Osteoblast (primary cell): ENCODE measurements around the gene RSPH10B. TPM values are rescaled to one million over a fixed set of nuclear protein-coding genes. Genes with fewer than 3 reads are reported as not detected.
"Not testable (repeated sequence)": the region's sequence is repeated elsewhere in the genome, so short reads cannot be mapped to it uniquely, and the experiment has no call there.

Source experiments
- DNase-seq: peaks from one replicate; pipeline ENCODE4 v3.0.0; 2011; ENCODE audit warnings: low spot score, mixed read lengths; ENCODE audit not compliant: insufficient read length; ENCODE audit errors: missing footprints
- H2AFZ ChIP-seq: 2 replicates; pipeline ENCODE4 v1.6.0; 2011; ENCODE audit warnings: mild to moderate bottlenecking, low read length
- H3K27ac ChIP-seq: 2 replicates; pipeline ENCODE4 v1.5.1; 2011; ENCODE audit warnings: mild to moderate bottlenecking, low read depth, low read length, moderate library complexity
- H3K27me3 ChIP-seq: 2 replicates; pipeline ENCODE4 v1.6.0; 2012; ENCODE audit warnings: mild to moderate bottlenecking, control low read depth, inconsistent platforms, low read length, moderate library complexity; ENCODE audit not compliant: insufficient read depth
- H3K36me3 ChIP-seq: 2 replicates; pipeline ENCODE4 v1.5.1; 2011; ENCODE audit warnings: mild to moderate bottlenecking, low read length, control low read depth, moderate library complexity; ENCODE audit not compliant: insufficient read depth
- H3K4me1 ChIP-seq: 2 replicates; pipeline ENCODE4 v1.5.1; 2011; ENCODE audit warnings: mild to moderate bottlenecking, low read length, control low read depth, moderate library complexity; ENCODE audit not compliant: insufficient read depth
- H3K4me2 ChIP-seq: 2 replicates; pipeline ENCODE4 v1.6.0; 2011; ENCODE audit warnings: mild to moderate bottlenecking, low read length; ENCODE audit not compliant: insufficient read depth
- H3K4me3 ChIP-seq: fragments of 200-600 bp; sonication (generic); 3 replicates; pipeline ENCODE4 v1.5.1; 2012; ENCODE audit warnings: mild to moderate bottlenecking, low read length, inconsistent platforms; ENCODE audit not compliant: insufficient read depth
- H3K79me2 ChIP-seq: 2 replicates; pipeline ENCODE4 v1.6.0; 2012; ENCODE audit warnings: mild to moderate bottlenecking, low read length, control low read depth, inconsistent platforms; ENCODE audit not compliant: insufficient read depth
- H3K9me3 ChIP-seq: 2 replicates; pipeline ENCODE4 v1.5.1; 2011; ENCODE audit warnings: low read depth, low read length, control low read depth
- H4K20me1 ChIP-seq: 2 replicates; pipeline ENCODE4 v1.6.0; 2012; ENCODE audit warnings: mild to moderate bottlenecking, low read length, control low read depth; ENCODE audit not compliant: insufficient read depth
- total RNA-seq: library from RNA; depleted of rRNA; stranded (reverse); fragments of >200 nt; gene quantifications from 2 replicates; pipeline ENCODE4 v1.2.3, GENCODE V29; 2012
- TF ChIP-seq, protein P1 (sequence below): IDR thresholded peaks from 2 replicates; pipeline ENCODE4 v1.5.1; 2011; ENCODE audit warnings: mild to moderate bottlenecking, low read depth, low read length, moderate library complexity; ENCODE audit errors: extremely low read depth

The RSPH10B gene
- total RNA-seq, 1 donor: not detected

DNA sequence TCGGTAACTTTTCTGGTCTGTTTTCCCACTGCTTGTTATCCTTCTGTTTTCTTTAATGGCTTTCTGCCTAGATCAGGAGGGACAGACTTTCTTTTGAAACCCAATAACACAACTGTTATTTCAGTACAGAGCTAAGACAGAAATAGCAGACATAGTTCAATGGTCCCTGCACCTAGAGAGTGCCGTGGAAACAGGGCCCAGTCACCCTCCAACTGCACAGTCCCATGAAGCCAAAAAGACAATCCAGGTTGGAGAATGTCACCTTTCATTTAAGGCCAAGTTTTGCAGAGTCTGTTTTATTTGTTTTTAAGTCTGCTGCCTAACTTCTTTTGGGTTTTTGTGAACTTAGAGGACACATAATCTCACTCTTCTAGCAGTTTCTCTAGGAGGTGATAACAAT, 41.1 kb upstream of the RSPH10B start:
- H3K79me2 ChIP-seq: peaks cover 68% of the 10 kb centered on the region
- no peak overlapping the region for H3K4me3 ChIP-seq
- H3K4me2 ChIP-seq: peak overlapping the region; percentile 32
- H3K27ac ChIP-seq: peak overlapping the region; percentile 48
- peaks cover 8% of the 10 kb centered on the region for H3K36me3 ChIP-seq
- peaks cover 37% of the 10 kb centered on the region for H3K4me1 ChIP-seq
- H2AFZ ChIP-seq: no peak overlapping the region
- no peaks in the 10 kb centered on the region for H4K20me1 ChIP-seq
- no peaks in the 10 kb centered on the region for H3K9me3 ChIP-seq
- TF ChIP-seq, protein P1, sequence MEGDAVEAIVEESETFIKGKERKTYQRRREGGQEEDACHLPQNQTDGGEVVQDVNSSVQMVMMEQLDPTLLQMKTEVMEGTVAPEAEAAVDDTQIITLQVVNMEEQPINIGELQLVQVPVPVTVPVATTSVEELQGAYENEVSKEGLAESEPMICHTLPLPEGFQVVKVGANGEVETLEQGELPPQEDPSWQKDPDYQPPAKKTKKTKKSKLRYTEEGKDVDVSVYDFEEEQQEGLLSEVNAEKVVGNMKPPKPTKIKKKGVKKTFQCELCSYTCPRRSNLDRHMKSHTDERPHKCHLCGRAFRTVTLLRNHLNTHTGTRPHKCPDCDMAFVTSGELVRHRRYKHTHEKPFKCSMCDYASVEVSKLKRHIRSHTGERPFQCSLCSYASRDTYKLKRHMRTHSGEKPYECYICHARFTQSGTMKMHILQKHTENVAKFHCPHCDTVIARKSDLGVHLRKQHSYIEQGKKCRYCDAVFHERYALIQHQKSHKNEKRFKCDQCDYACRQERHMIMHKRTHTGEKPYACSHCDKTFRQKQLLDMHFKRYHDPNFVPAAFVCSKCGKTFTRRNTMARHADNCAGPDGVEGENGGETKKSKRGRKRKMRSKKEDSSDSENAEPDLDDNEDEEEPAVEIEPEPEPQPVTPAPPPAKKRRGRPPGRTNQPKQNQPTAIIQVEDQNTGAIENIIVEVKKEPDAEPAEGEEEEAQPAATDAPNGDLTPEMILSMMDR: no peak
- no peak for DNase-seq
- H3K27me3 ChIP-seq: no peaks in the 10 kb centered on the region

DNA sequence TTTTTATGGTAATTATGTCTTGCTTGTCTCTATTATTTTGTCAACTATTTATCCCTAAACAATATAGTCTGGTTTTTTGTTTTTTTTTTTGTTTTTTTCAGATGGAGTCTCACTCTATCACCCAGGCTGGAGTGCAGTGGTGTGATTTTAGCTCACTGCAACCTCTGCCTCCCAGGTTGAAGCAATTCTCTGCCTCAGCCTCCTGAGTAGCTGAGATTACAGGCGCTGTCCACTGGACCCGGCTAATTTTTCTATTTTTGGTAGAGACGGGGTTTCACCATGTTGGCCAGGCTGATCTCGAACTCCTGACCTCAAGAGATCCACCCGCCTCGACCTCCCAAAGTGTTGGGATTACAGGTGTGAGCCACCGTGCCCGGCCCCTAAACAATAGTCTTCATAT, 39.9 kb upstream of the RSPH10B start:
- H3K36me3 ChIP-seq, H3K27me3 ChIP-seq, DNase-seq, H3K9me3 ChIP-seq, H4K20me1 ChIP-seq, H2AFZ ChIP-seq: not testable (repeated sequence)
- Histone ChIP-seq H3K27ac (peak overlapping the region; percentile 11), H3K79me2 (peaks cover 68% of the 10 kb centered on the region), H3K4me3 (peak overlapping the region; percentile 91), H3K4me2 (peak overlapping the region; percentile 84), H3K4me1 (peaks cover 26% of the 10 kb centered on the region)

DNA sequence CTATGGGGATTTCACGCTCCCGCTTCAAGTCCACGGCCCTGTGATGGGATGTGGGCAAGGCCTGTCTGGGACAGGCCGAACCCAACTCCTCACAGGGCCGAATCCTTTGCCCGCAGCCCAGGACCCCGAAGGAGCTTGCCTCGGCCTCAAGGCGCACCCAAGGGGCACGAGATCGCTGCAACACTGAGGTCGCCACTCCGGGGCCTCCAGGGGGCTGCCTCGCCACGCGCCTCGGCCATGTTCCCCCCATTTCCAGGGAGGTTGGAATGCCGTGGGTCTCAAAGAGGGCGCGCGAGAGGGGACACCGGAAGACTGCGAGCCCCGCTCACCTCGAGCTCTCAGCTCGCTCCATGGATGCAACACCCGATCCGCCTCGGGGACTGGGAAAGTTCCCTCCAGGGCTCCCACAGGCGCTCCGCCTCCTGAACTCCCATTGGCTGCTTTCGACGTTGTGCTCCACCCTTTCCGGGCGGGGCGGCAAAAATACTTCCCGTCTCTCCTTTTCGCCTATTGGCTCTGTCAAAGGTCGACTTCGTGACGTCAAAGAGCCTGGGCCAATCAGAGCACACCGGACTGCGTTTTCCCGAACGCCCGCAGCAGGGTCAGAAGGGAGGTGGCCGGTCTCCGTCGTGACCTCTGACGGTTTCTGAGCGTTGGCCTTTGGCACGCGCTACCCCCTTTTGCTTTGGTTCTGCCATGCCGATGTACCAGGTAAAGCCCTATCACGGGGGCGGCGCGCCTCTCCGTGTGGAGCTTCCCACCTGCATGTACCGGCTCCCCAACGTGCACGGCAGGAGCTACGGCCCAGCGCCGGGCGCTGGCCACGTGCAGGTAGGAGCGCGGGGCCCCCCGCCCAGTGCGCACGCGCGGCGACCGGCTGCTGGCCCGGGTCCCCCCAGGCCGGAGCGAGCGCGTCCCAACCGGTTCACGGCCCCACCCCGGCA, 38.5 kb upstream of the RSPH10B start, which contains the start of the genes AIMP2 and PMS2:
Gene AIMP2, plus strand, starts transcription at position 605 of the 944 bp plus-strand sequence. Its CDS starts 92 bp downstream, at position 697.
Gene PMS2, minus strand, starts transcription at position 382 of the 944 bp plus-strand sequence. Its CDS starts 30 bp downstream, at position 352.
- DNase-seq: peak; percentile 96
- Histone ChIP-seq H2AFZ (peak within 1 kb of the TSS; percentile 90), H3K4me2 (peak within 1 kb of the TSS; percentile 84), H3K9me3 (no peaks in the 10 kb centered on the region), H3K4me1 (peaks cover 20% of the 10 kb centered on the region), H3K27me3 (no peaks in the 10 kb centered on the region), H4K20me1 (no peaks in the 10 kb centered on the region), H3K27ac (peak within 1 kb of the TSS; percentile 91), H3K4me3 (peak within 1 kb of the TSS; percentile 91), H3K36me3 (peaks cover 7% of the 10 kb centered on the region), H3K79me2 (peaks cover 61% of the 10 kb centered on the region)
- TF ChIP-seq, protein P1: no peak

DNA sequence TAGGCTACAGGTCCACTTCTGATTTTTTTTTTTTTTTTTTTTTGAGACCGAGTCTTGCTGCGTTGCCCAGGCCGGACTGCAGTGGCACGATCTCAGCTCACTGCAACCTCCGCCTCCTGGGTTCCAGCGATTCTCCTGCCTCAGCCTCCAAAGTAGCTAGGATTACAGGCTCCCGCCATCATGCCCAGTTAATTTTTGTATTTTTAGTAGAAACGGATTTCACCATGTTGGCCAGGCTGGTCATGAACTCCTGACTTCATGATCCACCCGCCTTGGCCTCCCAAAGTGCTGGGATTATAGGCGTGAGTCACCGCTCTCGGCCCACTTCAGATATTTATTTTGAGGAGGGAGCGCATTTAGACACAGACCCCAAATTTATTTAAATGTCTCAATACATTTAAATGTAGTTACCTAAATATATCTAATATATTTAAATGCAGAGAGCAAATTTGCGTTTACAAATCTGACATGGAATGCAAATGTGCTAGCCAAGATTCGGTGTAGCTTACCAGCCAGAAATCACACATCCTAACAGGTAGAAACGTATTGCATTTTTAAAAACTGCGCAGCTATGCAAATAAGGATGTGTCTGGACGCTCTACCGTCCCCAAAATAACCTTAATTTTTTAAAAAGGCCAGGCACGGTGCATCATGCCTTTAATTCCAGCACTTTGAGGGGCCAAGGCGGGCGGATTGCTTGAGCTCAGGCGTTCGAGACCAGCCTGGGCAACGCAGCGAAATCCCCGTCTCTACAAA, 37.5 kb upstream of the RSPH10B start:
- DNase-seq, H3K27me3 ChIP-seq, H4K20me1 ChIP-seq, H2AFZ ChIP-seq, H3K9me3 ChIP-seq: not testable (repeated sequence)
- peak overlapping the region; percentile 91 for H3K4me3 ChIP-seq
- peak overlapping the region; percentile 84 for H3K4me2 ChIP-seq
- H3K36me3 ChIP-seq: peaks cover 11% of the 10 kb centered on the region
- H3K27ac ChIP-seq: peak overlapping the region; percentile 91
- peaks cover 53% of the 10 kb centered on the region for H3K79me2 ChIP-seq
- peaks cover 20% of the 10 kb centered on the region for H3K4me1 ChIP-seq
